GM19023 (cell line): ENCODE results near the gene ALAD.

ENCODE experiments used
- ATAC-seq: cut with Tn5 transposase; IDR thresholded peaks from one replicate; pipeline ENCODE4 v1.9.1; 2021; ENCODE audit warnings: mild to moderate bottlenecking, moderate library complexity; ENCODE audit not compliant: unreplicated experiment

ALAD gene

GRCh38 chr9:113350107-113350661 is 50.9 kb downstream of the ALAD start:
- no peak for ATAC-seq

- no peak for ATAC-seq
These were observed 51.5 kb downstream of the ALAD start, which contains the start of gene BSPRY for GRCh38 chr9:113349445-113350094. Gene BSPRY (plus strand): TSS chr9:113349541. CDS start chr9:113349580, 39 bp downstream.

GRCh38 chr9:113349066-113349444 is 52.0 kb downstream of the ALAD start:
- ATAC-seq = no peak

GRCh38 chr9:113348437-113348836 is 52.6 kb downstream of the ALAD start:
- ATAC-seq = no peak

- ATAC-seq = no peak
These were observed 55.4 kb downstream of the ALAD start for GRCh38 chr9:113345671-113346070.

- no peak for ATAC-seq
These were observed 55.9 kb downstream of the ALAD start for GRCh38 chr9:113345190-113345589.

- ATAC-seq = no peak
These were observed 57.3 kb downstream of the ALAD start for GRCh38 chr9:113343732-113344231.

- no peak for ATAC-seq
These were observed 59.2 kb downstream of the ALAD start for GRCh38 chr9:113341712-113342410.

- peak; percentile 100 for ATAC-seq
These were observed 60.9 kb downstream of the ALAD start, which contains the start of gene WDR31 for GRCh38 chr9:113340011-113340699. Gene WDR31 (minus strand): TSS chr9:113340275. CDS start chr9:113332022, 8,253 bp downstream.

- no peak for ATAC-seq
These were observed 63.4 kb downstream of the ALAD start for GRCh38 chr9:113337714-113338113.
